Coronary artery (tissue), 2 donors: ENCODE data around the gene DPYD.

ENCODE experiments used
- DNase-seq: peaks from one replicate; pipeline ENCODE4 v3.0.0-alpha.2; 2017; ENCODE audit warnings: low spot score
- H3K27ac ChIP-seq, 2 donors: fragments of 200-600 bp; sonication (generic); one replicate each; pipeline ENCODE4 v1.5.1; 2016 to 2019
- H3K4me3 ChIP-seq: fragments of 200-600 bp; sonication (generic); 2 replicates; pipeline ENCODE4 v1.5.1; 2016; ENCODE audit warnings: mild to moderate bottlenecking, moderate library complexity
- TF ChIP-seq, protein P1 (sequence below): fragments of 200-600 bp; sonication (generic); IDR thresholded peaks from one replicate; pipeline ENCODE4 v1.5.1; 2019; ENCODE audit warnings: antibody characterized with exemption

DPYD gene

DNA sequence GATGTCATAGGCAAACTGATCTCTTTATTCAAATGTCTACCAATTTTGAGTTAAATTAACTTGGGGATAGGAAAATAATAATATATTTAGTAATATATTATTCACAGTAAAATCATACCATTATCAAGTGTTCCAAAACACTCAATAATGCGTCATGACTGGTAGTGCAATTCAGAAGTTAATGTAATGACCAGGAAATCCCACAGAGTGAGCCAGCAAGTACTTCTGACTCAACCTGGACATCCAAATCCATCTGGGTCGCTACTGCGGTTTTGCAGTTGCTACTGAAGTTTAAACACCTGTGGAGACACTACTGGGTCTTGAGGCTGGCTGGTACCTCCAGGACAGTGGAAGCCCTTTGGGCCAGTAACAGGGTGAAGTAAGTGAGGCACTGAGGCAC lies 44.8 kb downstream of the DPYD start:
- no peak for DNase-seq
- Histone ChIP-seq H3K27ac (no peak overlapping the region), H3K4me3 (no peak overlapping the region)
- TF ChIP-seq, protein P1, sequence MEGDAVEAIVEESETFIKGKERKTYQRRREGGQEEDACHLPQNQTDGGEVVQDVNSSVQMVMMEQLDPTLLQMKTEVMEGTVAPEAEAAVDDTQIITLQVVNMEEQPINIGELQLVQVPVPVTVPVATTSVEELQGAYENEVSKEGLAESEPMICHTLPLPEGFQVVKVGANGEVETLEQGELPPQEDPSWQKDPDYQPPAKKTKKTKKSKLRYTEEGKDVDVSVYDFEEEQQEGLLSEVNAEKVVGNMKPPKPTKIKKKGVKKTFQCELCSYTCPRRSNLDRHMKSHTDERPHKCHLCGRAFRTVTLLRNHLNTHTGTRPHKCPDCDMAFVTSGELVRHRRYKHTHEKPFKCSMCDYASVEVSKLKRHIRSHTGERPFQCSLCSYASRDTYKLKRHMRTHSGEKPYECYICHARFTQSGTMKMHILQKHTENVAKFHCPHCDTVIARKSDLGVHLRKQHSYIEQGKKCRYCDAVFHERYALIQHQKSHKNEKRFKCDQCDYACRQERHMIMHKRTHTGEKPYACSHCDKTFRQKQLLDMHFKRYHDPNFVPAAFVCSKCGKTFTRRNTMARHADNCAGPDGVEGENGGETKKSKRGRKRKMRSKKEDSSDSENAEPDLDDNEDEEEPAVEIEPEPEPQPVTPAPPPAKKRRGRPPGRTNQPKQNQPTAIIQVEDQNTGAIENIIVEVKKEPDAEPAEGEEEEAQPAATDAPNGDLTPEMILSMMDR, result no peak

DNA sequence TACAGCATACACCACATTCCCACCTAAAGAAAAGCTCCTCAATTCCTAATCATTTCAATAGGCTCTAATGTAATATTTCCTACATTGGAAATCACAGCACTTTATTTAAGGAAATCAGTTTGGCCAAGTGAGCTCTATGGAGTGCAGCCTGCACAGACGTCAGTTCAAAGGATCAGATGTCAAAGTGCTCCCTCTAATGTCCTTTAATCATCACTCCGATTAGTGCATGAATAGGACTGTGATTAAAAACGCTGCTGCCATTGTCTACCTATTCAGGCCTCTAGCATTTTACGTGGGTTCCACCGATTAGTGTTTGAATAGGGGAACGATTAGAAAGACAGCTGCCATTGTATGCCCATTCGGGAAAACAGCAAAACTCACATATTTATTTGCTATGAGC lies 50.2 kb downstream of the DPYD start:
- H3K4me3 ChIP-seq, result no peak overlapping the region
- TF ChIP-seq, protein P1, result no peak
- H3K27ac ChIP-seq, result no peak overlapping the region
- no peak for DNase-seq

DNA sequence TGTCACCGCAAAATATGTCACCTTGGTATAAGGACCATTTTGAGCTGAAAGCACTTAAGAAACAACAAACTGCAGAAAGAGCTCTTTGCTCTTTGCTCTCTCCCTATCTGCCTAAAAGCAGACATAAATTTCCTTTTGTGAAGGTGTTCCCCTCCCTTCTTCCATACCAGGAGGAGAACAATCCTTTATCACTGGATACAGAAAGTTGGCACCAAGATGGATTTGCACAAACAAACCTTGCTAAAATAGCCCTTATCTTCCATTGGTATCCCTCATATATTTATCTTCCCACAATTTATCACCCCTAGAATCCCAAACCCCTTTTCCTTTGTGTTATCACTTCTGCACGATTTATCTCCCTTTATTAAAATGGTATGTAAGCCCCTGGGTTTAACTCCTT lies 51.4 kb downstream of the DPYD start:
- H3K27ac ChIP-seq, result no peak overlapping the region
- TF ChIP-seq, protein P1, result no peak
- DNase-seq, result no peak
- H3K4me3 ChIP-seq, result no peak overlapping the region

DNA sequence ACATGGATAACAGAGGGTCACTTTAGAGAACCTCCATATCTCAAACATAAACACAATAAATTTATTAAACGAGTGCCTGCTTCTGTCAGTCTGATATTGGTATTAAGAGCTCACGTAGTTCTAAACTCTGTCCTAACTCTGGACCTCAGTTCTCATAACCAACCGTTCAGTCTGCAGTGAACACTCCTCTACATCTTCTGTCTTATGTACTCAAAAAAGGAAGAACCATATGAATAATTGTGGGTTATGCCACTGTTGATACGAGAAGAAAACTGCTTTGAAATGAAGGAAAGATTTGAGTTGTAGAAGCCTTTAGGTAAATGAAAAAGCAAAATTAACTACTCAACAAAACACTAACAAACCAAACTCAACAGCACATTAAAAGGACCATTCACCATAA lies 53.7 kb downstream of the DPYD start:
- no peak overlapping the region for H3K27ac ChIP-seq
- DNase-seq, result no peak
- TF ChIP-seq, protein P1, result no peak
- H3K4me3 ChIP-seq, result no peak overlapping the region

DNA sequence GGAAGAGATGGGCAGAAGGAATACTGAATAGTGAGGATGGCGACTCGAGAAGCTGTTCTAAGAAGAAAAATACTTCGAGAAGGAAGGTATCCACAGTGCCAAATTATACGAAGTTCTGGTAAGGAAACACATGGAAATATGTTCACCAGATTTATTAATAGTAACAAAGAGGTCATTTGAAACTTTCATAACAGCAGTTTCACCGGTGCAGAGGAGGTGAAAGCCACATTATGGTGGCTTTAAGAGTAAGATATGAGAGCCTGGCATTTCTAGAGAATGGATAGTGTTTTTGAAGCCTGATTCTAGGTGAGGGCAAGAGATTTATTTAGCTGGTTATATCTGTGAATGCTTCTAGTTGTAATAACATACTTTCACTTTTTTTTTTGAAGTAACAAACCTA lies 56.2 kb downstream of the DPYD start:
- Histone ChIP-seq H3K4me3 (no peak overlapping the region), H3K27ac (no peak overlapping the region)
- no peak for DNase-seq

DNA sequence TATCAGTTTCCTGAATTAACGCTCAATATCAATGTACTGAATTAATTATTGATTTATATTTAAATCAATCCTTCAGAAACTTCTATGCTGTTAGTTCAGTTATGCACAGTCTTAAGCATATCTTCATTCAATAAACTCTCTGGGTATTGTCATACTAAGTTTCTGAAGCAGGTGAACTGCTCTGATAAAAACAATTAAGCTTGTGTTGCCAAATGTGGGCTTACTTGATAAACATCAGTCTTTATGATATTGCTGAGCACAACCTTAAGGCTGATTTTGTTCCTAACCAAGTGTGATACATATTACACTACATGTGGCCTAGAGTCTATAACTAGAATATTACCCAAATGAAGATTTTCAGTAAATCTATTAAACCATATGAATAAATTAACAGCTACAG lies 67.6 kb downstream of the DPYD start:
- no peak overlapping the region for H3K27ac ChIP-seq
- no peak for DNase-seq

More for the DNA sequence above, 56.2 kb downstream of the DPYD start:
- TF ChIP-seq, protein P1, result no peak

More for the DNA sequence above, 67.6 kb downstream of the DPYD start:
- H3K4me3 ChIP-seq, result no peak overlapping the region
- TF ChIP-seq, protein P1, result no peak
